Hepatocyte (in vitro differentiated cells): ENCODE data around the gene AOPEP. TPM values are rescaled to one million over a fixed set of nuclear protein-coding genes. Genes with fewer than 3 reads are reported as not detected.

ENCODE experiments used
- DNase-seq: peaks from one replicate; pipeline ENCODE4 v3.0.0-alpha.2; 2016; ENCODE audit warnings: low spot score
- H2AFZ ChIP-seq: fragments of 200-600 bp; sonication (generic); 2 replicates; pipeline ENCODE4 v1.6.0; 2016; ENCODE audit warnings: antibody characterized with exemption, mild to moderate bottlenecking
- H3K27ac ChIP-seq: fragments of 200-600 bp; sonication (generic); 2 replicates; pipeline ENCODE4 v1.5.1; 2016; ENCODE audit warnings: mild to moderate bottlenecking
- H3K27me3 ChIP-seq: fragments of 200-600 bp; sonication (generic); 2 replicates; pipeline ENCODE4 v1.6.1; 2016
- H3K36me3 ChIP-seq: fragments of 200-600 bp; sonication (generic); replicated peaks from 2 replicates; pipeline ENCODE4 v1.5.1; 2016; ENCODE audit warnings: low read depth; ENCODE audit not compliant: insufficient read depth
- H3K4me1 ChIP-seq: fragments of 200-600 bp; sonication (generic); 2 replicates; pipeline ENCODE4 v1.5.1; 2016; ENCODE audit warnings: mild to moderate bottlenecking, moderate library complexity; ENCODE audit not compliant: insufficient read depth
- H3K4me2 ChIP-seq: fragments of 200-600 bp; sonication (generic); 2 replicates; pipeline ENCODE4 v1.6.0; 2016
- H3K4me3 ChIP-seq: fragments of 200-600 bp; sonication (generic); 2 replicates; pipeline ENCODE4 v1.5.1; 2016; ENCODE audit warnings: mild to moderate bottlenecking
- H3K79me2 ChIP-seq: fragments of 200-600 bp; sonication (generic); 2 replicates; pipeline ENCODE4 v1.6.0; 2017; ENCODE audit warnings: mild to moderate bottlenecking
- H3K9me2 ChIP-seq: fragments of 200-600 bp; sonication (generic); replicated peaks from 2 replicates; pipeline ENCODE4 v1.6.0; 2017; ENCODE audit warnings: mild to moderate bottlenecking; ENCODE audit not compliant: insufficient read depth
- H3K9me3 ChIP-seq: fragments of 200-600 bp; sonication (generic); 2 replicates; pipeline ENCODE4 v1.5.1; 2016; ENCODE audit warnings: low read depth, mild to moderate bottlenecking
- H4K20me1 ChIP-seq: fragments of 200-600 bp; sonication (generic); 2 replicates; pipeline ENCODE4 v1.6.0; 2016; ENCODE audit warnings: mild to moderate bottlenecking; ENCODE audit not compliant: insufficient read depth, poor library complexity, severe bottlenecking
- EZH2 ChIP-seq: fragments of 200-600 bp; sonication (generic); IDR thresholded peaks from 2 replicates; pipeline ENCODE4 v1.6.1; 2016; ENCODE audit warnings: antibody characterized with exemption, mild to moderate bottlenecking, borderline replicate concordance
- EZH2phosphoT487 ChIP-seq: fragments of 200-600 bp; sonication (generic); IDR thresholded peaks from one replicate; pipeline ENCODE4 v1.6.1; 2018; ENCODE audit warnings: antibody characterized with exemption, mild to moderate bottlenecking, low read depth, moderate library complexity; ENCODE audit not compliant: unreplicated experiment, severe bottlenecking
- WGBS: methylation state at CpG from one replicate; pipeline ENCODE4 v1.1.6; 2016; ENCODE audit warnings: low lambda C conversion rate; ENCODE audit errors: missing lambda C conversion rate; 5-methylcytosine and 5-hydroxymethylcytosine counted together
- polyA plus RNA-seq: library from polyadenylated mRNA; unstranded; fragments of >200 nt; fragmentation: Nextera tagmentation; extraction: Ambion mirVana; gene quantifications from 2 replicates; pipeline ENCODE4 v1.2.1, GENCODE V29; 2016
- total RNA-seq: library from RNA; depleted of rRNA; stranded (reverse); fragments of >200 nt; gene quantifications from 2 replicates; pipeline ENCODE4 v1.2.3, GENCODE V29; 2014
- TF ChIP-seq, protein P1 (sequence below): fragments of 200-600 bp; sonication (generic); IDR thresholded peaks from 2 replicates; pipeline ENCODE4 v1.5.1; 2016; ENCODE audit warnings: antibody characterized with exemption, mild to moderate bottlenecking; ENCODE audit not compliant: poor library complexity

Gene AOPEP
- total and polyA plus RNA-seq, 2 experiments from 2014 or later: 82.8 to 101 TPM

DNA sequence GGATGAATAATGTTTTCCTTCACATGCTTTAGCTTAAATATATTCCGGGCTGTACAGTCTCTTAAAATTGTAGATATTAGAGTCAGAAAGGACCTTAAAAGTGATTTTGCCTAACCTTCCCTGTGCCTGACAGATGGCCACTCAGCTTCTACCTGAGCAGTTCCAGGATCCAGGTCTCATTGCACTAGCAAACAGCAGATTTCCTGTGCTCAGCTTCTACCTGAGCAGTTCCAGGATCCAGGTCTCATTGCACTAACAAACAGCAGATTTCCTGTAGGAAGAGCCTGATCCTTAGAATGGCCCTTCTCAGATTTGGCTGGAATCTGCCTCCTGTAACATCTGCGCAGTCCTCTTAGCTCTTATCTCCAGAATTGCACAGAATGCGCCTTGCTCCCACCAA lies 219.8 kb downstream of the AOPEP start:
- H3K36me3 ChIP-seq: no peaks in the 10 kb centered on the region
- no peaks in the 10 kb centered on the region for H3K27me3 ChIP-seq
- peaks cover 11% of the 10 kb centered on the region for H3K4me1 ChIP-seq
- H3K4me3 ChIP-seq: no peak overlapping the region
- TF ChIP-seq, protein P1, sequence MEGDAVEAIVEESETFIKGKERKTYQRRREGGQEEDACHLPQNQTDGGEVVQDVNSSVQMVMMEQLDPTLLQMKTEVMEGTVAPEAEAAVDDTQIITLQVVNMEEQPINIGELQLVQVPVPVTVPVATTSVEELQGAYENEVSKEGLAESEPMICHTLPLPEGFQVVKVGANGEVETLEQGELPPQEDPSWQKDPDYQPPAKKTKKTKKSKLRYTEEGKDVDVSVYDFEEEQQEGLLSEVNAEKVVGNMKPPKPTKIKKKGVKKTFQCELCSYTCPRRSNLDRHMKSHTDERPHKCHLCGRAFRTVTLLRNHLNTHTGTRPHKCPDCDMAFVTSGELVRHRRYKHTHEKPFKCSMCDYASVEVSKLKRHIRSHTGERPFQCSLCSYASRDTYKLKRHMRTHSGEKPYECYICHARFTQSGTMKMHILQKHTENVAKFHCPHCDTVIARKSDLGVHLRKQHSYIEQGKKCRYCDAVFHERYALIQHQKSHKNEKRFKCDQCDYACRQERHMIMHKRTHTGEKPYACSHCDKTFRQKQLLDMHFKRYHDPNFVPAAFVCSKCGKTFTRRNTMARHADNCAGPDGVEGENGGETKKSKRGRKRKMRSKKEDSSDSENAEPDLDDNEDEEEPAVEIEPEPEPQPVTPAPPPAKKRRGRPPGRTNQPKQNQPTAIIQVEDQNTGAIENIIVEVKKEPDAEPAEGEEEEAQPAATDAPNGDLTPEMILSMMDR: no peak
- no peak for TF ChIP-seq EZH2
- TF ChIP-seq EZH2phosphoT487: no peak
- H4K20me1 ChIP-seq: no peaks in the 10 kb centered on the region
- no peaks in the 10 kb centered on the region for H3K9me3 ChIP-seq
- H3K27ac ChIP-seq: peak overlapping the region; percentile 63
- 88% methylated on average over 3 of the region's 3 CpGs for WGBS
- no peak overlapping the region for H2AFZ ChIP-seq
- no peaks in the 10 kb centered on the region for H3K9me2 ChIP-seq
- no peaks in the 10 kb centered on the region for H3K79me2 ChIP-seq
- no peak overlapping the region for H3K4me2 ChIP-seq
- DNase-seq: no peak

DNA sequence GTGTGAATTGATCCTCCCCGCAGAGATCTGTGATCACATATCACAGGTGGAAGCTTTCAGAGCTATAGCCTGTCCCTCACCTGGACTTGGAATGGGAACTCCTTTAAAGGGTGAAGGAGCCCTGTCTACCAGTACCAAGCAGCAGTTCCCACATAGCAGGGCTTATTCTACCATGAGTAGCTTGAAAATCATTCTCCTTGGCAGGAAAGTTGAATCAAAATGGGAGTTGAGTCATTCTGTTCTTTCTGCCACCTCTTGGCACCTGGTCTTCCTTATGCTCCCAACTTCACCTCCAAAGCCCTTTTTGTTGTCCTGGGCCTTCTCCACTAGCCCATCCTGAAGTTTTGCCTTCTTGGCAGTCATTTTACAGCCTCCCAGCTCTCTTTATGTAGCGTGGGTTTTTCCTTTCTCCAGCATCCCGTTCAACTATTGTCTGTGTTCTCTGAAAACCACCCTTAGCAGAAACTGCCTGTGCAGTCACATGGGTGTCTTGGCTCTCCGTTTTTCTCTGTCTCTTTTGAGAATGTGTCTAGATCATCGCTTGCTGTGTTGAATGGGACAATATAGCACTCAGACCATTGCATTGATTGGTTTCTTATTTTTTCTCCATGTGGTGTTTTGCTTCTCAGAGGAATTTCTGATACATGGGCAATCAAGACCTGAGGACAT lies 222.2 kb downstream of the AOPEP start:
- no peak for DNase-seq
- no peaks in the 10 kb centered on the region for H3K9me3 ChIP-seq
- no peaks in the 10 kb centered on the region for H3K36me3 ChIP-seq
- peaks cover 24% of the 10 kb centered on the region for H3K4me1 ChIP-seq
- H3K4me2 ChIP-seq: no peak overlapping the region
- no peaks in the 10 kb centered on the region for H3K27me3 ChIP-seq
- H3K79me2 ChIP-seq: no peaks in the 10 kb centered on the region
- H3K27ac ChIP-seq: no peak overlapping the region
- H4K20me1 ChIP-seq: no peaks in the 10 kb centered on the region
- TF ChIP-seq EZH2 (no peak), EZH2phosphoT487 (no peak)
- TF ChIP-seq, protein P1: no peak
- no peak overlapping the region for H3K4me3 ChIP-seq
- H2AFZ ChIP-seq: no peak overlapping the region
- no peaks in the 10 kb centered on the region for H3K9me2 ChIP-seq
- WGBS: 84% methylated on average over 5 of the region's 5 CpGs

DNA sequence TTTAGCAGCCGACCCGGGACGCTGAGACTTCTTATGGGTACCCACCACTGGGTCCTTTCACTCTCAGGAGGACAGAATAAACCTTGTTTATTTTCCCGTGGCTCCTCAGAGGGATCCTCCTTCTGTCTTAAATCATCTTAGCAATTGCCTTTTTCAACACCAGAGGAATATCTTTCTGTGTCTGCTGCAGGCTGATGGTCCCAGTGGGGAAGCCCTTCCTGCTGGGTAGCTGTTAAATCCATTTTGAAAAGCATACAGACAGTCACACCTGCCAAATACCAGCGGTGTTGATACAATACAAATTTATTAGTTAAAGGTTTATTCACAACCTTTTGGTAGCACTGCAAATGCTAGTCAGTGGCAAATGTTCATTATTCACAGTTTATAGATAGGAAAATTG lies 222.9 kb downstream of the AOPEP start:
- Histone ChIP-seq H3K79me2 (peaks cover 1% of the 10 kb centered on the region), H3K4me1 (peaks cover 24% of the 10 kb centered on the region), H3K36me3 (no peaks in the 10 kb centered on the region), H3K27me3 (no peaks in the 10 kb centered on the region), H3K4me3 (no peak overlapping the region), H3K27ac (no peak overlapping the region), H3K9me2 (no peaks in the 10 kb centered on the region), H4K20me1 (no peaks in the 10 kb centered on the region), H3K9me3 (no peaks in the 10 kb centered on the region), H3K4me2 (no peak overlapping the region), H2AFZ (no peak overlapping the region)
- WGBS: 27% methylated on average over 5 of the region's 5 CpGs
- no peak for DNase-seq
- TF ChIP-seq, protein P1: no peak
